Measurements from ENCODE around the gene PJA2.

DNA sequence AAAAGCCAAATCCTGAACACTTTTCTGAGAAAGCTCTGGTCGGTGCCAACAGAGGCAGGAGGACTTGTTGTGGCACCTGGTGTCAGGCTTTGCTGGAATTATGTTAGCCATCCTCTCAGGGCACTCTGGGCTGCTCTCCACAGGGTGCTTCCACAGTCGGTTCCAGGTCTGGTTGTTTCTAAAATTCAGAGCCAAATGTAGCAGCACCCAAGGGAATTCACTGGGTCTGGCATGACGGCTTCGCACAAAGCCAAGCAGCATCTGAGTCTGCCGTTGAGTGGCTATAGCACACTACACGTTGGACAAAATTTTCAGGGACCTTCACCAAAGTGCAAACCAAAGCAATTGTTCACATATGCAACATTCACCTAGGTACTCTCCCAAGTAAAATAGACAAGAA lies 110.2 kb downstream of the PJA2 start:
- TF ChIP-seq, protein P1, sequence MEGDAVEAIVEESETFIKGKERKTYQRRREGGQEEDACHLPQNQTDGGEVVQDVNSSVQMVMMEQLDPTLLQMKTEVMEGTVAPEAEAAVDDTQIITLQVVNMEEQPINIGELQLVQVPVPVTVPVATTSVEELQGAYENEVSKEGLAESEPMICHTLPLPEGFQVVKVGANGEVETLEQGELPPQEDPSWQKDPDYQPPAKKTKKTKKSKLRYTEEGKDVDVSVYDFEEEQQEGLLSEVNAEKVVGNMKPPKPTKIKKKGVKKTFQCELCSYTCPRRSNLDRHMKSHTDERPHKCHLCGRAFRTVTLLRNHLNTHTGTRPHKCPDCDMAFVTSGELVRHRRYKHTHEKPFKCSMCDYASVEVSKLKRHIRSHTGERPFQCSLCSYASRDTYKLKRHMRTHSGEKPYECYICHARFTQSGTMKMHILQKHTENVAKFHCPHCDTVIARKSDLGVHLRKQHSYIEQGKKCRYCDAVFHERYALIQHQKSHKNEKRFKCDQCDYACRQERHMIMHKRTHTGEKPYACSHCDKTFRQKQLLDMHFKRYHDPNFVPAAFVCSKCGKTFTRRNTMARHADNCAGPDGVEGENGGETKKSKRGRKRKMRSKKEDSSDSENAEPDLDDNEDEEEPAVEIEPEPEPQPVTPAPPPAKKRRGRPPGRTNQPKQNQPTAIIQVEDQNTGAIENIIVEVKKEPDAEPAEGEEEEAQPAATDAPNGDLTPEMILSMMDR (conservative IDR thresholded peaks at IDR 0.05; ENCODE audit: low read depth, low read length): no peak
- TF ChIP-seq EZH2 (IDR thresholded peaks at IDR 0.05; ENCODE audit: low read length, unreplicated experiment): no peak

Measured in PC-3 (cell line).